Right kidney (tissue), 9 donors: ENCODE results near the gene TGFB2.
A peak's percentile ranks its signal among the peaks of the same experiment; 100 is the strongest.
"Not testable (repeated sequence)": the region's sequence is repeated elsewhere in the genome, so short reads cannot be mapped to it uniquely, and the experiment has no call there.

ENCODE experiments used
- DNase-seq: peaks from one replicate; pipeline ENCODE4 v3.0.0-alpha.2; 2016
- long read RNA-seq, 8 donors: transcript quantifications; one replicate each; lab custom pipeline, GENCODE V29; 2026

The TGFB2 gene
- long read RNA-seq, donor 1, result 0 reads
- long read RNA-seq, donor 2, full-length matches to known transcripts, result 3 of 3 reads
- long read RNA-seq, donor 2, partial matches to known transcripts, result 0 of 3 reads
- long read RNA-seq, donor 2, other reads (novel, unspliced or antisense), result 0 of 3 reads
- long read RNA-seq, donor 3, full-length matches to known transcripts, result 1 of 1 reads
- long read RNA-seq, donor 3, partial matches to known transcripts, result 0 of 1 reads
- long read RNA-seq, donor 3, other reads (novel, unspliced or antisense), result 0 of 1 reads
- long read RNA-seq, donor 4, full-length matches to known transcripts, result 2 of 2 reads
- long read RNA-seq, donor 4, partial matches to known transcripts, result 0 of 2 reads
- long read RNA-seq, donor 4, other reads (novel, unspliced or antisense), result 0 of 2 reads
- long read RNA-seq, donor 5, result 0 reads
- long read RNA-seq, donor 6, full-length matches to known transcripts, result 2 of 2 reads
- long read RNA-seq, donor 6, partial matches to known transcripts, result 0 of 2 reads
- long read RNA-seq, donor 6, other reads (novel, unspliced or antisense), result 0 of 2 reads
- long read RNA-seq, donor 7, full-length matches to known transcripts, result 4 of 4 reads
- long read RNA-seq, donor 7, partial matches to known transcripts, result 0 of 4 reads
- long read RNA-seq, donor 7, other reads (novel, unspliced or antisense), result 0 of 4 reads
- long read RNA-seq, donor 8, full-length matches to known transcripts, result 2 of 2 reads
- long read RNA-seq, donor 8, partial matches to known transcripts, result 0 of 2 reads
- long read RNA-seq, donor 8, other reads (novel, unspliced or antisense), result 0 of 2 reads

DNA sequence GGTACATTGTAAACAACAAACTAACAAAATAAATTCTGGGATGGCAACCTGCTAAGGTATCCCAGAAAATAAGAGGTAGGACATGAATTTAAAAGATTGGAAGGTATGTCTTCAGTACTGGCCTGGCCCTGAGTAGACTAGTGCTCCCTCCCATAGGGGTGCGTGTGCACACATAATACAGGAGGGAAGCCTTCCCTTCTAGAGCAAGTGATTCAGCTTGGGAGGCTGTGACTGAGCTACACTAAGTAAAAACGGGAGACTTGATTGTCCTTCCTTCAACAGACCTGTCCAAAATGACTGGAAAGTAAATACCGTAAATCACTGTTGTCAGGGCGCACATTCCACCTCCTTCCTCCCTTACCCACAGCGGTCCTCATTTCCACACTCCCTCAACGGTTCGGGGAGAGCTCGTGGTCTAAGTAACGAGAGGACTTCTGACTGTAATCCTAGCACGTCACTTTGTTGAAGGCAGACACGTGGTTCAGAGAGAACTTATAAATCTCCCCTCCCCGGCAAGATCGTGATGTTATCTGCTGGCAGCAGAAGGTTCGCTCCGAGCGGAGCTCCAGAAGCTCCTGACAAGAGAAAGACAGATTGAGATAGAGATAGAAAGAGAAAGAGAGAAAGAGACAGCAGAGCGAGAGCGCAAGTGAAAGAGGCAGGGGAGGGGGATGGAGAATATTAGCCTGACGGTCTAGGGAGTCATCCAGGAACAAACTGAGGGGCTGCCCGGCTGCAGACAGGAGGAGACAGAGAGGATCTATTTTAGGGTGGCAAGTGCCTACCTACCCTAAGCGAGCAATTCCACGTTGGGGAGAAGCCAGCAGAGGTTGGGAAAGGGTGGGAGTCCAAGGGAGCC, at the start of gene TGFB2:
Gene TGFB2, plus strand, starts transcription at position 523 of the 859 bp plus-strand sequence. CDS start 1,366 bp downstream, outside the sequence.
- DNase-seq, result peak; percentile 80

DNA sequence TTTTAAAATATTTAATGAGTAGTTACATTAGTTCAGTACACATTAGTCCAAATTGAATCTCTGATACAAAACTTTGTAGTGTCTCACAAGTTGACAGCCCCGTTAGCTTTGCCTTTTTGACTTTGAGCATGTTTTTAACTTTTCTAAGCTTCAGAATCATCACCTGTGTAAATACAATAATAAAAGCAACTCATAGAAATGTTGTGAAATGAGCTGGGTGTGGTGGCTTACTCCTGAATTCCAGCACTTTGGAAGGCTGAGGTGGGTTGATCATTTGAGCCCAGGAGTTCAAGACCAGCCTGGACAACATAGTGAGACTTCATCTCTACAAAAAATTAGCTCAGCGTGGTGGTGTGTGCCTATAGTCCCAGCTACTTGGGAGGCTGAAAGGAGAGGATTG, 49.0 kb upstream of the TGFB2 start:
- no peak for DNase-seq

DNA sequence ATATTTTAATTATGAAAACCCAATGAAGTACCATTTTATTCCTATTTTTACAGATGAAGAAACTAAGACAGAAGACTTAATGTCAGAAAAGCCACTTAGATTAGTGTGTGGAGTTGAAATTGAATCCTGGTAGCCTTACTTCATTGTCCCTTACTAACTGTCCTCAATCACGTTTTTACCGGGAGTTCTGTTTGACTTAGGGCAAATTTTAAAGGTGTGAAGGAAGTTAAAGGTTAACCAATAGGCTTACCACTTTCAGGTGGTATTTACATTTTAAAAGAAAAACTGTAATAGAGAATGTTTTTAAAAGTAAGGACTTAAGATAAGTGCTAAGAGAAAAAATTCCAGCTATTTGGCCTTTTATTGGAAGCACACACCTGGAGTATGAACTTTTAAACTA, 47.7 kb upstream of the TGFB2 start:
- no peak for DNase-seq

DNA sequence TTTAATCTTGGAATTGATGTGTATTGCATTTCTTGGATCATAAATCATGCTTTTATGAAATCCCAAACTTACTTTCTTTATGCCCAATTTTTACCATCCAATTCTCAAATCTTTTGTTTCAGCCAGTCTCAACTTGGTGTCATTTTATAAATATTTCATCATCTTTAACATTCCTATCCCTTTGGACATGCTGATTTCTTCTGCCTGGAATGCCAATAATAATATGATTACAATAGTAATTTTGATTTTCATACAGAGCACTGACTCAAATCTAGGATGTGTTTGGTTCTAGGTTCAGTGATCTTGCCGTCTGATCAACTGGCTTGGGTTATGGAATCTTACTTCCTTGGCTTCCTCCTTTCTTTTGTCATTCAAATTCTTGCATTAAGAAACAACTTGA, 47.3 kb upstream of the TGFB2 start:
- no peak for DNase-seq

DNA sequence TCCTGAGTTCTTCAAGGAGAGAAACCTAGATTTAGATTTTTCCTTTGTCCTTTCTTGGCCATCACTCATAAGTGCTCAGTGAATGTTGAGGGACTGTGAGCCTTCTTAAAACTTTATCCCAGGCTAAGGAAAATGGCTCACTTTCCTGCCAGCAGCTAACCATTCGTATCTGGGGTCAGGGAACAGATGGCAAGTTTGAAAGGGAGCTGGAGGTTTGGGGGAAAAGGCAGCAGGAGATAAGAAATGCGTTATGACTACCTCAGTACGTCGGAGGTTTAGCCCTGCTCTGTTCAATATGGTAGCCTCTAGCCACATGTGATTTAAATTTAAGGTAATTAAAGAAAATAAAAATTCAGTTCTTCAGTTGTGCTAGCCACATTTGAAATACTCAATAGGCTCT, 46.7 kb upstream of the TGFB2 start:
- no peak for DNase-seq

DNA sequence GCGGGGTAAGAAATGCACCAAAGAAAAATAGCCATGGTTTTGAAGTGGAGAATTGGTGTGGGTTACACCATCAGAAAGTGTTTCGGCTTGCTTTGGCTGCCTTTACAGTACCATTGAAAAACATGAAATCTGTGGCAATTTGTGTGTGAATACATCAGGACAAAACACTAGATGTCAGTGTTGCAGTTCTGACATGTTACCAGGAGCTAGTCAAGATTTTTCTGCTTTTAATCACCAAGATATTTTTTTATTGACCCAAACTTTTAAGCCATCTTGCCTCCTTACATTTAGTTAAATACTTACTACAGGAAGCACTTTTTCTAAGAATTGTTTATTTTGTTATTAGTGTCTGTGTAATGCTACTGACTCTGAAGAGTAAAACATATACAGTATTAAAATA, 45.7 kb upstream of the TGFB2 start:
- DNase-seq, result no peak

DNA sequence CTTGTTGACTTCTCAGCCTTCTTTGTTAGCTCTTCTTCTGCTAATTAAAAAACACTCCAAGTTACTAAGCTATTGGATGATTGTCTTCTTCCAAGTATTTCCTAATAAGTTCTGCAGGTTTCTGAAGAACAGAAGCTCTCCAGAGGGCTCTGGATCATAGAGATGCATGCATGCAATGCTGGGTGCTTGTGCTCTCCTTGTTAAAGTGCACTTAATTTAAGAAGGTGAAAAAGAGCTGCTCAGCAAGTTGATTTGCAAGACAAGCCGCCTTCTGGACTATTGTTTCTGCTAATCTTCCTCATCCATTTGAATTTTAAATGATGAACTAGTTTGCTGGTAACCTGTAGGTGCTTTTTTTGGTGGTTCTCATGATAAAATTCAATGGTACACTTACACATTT, 43.9 kb upstream of the TGFB2 start:
- DNase-seq, result no peak

DNA sequence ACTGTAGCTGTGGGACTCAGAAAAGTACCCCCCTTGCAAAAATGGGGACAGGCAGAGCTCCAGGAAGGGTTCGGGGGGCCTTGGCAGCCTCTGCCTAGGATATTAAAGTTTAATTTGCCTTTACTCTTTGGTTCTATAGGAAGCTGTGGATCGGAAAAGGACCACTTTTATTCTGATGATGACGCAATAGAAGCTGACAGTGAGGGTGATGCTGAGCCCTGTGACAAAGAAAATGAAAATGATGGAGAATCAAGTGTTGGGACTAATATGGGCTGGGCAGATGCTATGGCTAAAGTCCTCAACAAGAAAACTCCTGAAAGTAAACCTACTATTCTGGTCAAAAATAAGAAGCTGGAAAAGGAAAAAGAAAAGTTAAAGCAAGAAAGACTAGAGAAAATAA, 43.0 kb upstream of the TGFB2 start:
- DNase-seq, result no peak

DNA sequence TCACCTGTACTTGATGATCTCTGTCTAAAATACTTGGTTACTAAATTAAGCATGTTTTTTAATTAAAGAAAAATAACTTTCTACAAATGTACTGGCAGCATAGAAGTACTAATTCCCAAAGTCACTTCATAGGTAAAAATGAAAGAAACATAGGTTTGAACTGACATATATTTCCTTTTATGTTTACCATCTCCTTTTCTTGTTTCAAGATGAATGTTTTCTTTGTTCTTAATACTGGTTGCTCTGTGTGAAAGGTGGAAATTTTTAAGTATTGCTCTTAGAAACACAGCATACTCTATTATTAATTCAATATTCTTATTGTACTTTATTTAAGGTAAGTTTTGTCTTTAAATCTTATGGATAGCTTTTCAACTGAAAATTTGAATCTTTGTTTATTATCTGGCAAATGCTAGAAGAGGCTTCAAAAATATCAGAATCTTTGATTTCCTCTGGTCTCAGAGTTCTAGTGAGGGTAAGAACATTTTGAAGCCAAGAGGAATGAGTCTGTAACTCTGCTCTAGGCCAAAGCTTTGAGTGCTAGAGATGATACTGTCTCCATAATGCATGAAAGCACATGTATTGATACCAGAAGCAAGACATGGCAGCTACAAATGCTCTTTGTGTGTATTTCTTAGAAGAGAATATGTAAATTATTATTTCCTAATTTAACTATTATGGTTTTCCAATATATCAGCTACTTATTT, 41.8 kb upstream of the TGFB2 start:
- DNase-seq, result no peak

DNA sequence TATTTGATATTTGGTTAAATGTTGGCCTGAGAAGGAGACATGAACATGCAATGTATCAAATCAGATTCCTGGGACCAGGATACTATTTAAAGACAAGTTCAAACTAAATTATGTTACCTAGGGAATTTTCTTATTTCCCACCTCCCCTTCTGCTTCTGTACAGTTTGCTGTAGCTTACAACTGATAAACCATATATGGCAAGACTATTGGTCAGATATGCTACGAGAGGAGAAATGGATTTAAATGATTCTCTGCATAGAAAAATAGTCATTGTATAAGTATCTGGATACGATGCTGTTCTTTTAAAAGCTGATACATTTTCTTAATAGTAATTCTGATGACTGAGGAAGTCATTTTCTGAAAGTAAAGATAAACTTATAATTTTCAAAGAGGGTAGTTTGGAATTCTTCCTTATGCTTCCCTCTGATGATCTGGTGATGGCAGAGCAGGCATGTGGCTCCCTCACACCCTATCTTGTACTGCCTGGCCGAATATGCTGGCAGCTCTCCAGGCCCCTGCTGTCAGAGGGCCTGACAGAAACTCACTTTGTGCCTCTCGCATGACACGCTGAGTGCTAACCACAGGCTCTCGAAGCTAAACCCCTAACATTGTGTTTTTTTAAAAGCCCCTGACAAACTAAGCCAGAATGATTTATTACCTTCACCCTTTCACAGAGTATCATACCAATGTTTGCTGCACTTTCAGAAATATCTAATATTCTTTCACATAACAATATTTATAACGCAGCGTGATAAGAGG, 40.7 kb upstream of the TGFB2 start:
- no peak for DNase-seq

DNA sequence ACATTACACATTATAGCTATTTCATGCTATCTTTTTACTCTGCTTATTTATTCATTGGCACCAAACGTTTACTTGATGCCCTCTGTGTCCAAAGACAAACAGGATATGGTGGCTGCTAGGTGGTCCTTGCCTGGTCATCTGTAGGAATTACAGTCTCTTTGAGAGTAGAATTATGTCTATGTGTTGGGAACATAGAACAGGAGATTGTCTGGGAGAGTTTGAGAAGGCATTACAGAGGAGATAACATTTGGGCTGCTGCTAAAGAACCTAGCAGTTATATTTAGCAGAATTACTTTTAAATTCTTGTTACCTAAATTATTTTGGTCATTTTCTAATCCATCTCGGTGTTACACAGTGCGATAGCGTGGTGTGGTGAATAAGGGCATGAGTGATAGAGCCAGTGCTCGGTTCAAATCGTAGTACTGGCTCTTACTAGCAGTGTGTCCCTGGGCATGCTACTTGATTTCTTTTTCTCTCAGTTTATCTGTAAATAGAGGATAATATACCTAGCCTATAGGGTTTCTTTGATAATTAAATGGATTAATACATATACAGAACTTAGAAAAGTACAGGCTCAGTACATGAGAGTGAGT, 39.6 kb upstream of the TGFB2 start:
- no peak for DNase-seq

DNA sequence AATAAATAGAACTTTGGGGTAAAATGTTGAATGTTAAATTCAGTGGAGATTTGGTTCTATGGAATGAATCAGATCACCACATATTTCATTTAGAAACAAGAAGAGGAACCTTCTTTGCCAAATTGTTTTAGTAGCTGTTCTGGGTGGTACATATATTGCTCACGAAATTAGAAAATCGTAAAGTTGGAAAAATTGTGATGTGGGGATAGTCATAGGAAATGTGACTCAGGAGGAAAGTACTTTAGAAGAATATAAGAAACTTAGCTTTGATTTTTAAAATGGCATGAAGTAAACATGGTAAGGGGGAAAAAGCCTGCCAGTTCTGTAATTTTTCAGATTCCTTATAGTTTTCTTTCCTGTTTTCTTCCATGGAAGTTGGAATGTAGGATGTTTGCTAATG, 32.6 kb upstream of the TGFB2 start:
- no peak for DNase-seq

DNA sequence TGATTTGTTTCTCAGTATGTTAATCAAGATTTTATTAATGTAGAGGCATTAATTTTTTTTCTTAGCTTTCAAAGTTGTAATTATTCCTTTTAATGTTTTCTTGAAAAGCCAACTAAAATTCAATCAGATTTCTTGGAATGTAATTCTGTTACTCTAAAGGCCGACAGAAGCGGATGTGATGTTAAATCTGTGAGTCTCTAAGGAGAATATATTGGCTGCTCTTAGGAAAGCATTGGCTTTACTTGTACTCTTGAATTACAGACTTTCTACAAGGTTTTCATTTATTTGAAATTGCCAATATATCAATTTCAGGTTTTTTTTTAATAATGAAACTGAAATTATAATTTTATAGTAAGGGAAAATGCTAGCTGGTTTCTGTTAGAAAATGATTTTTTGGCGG, 30.8 kb upstream of the TGFB2 start:
- DNase-seq, result no peak

DNA sequence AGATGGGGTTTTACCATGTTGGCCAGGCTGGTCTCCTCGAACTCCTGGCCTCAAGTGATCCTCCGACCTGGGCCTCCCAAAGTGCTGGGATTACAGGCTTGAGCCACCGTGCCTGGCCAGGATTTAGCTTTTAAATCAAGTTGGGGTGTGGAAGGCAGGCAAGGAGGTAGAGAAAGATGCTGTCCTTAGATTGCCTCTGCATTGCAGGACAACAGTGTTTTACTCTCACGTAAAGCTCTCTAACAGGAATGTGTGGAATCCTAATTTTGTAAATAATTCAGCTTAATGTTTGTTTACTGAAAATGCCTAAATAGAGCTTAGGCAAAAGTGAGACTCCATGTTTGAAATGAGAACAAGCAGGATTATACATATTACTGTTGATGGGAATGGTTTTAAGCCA, 29.5 kb upstream of the TGFB2 start:
- no peak for DNase-seq

DNA sequence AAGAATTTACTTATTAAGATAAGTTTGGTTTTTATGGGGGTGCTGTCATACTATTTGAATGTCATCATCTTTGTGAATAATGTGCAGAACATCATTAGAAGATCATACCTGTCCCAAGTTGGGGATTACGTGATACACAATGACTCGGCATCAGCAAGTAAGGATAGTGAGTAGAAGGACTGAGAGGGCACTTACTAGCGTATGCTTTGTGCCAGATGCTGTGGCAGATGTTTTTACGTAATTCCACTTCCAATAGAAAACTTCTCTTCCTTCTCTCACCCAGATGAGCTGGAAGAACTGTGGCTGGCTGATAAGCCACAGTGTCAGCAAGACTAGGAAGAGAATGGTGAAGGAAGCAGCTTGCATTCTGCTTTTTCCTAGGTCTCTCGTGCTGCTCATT, 28.1 kb upstream of the TGFB2 start:
- DNase-seq, result no peak

DNA sequence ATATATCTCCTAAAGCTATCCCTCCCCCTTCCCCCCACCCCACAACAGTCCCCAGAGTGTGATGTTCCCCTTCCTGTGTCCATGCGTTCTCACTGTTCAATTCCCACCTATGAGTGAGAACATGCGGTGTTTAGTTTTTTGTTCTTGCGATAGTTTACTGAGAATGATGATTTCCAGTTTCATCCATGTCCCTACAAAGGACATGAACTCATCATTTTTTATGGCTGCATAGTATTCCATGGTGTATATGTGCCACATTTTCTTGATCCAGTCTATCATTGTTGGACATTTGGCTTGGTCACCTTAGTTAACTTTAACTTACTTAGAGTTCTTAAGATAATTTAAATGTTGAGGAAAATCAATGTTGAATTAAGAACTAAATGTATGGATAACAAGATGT, 25.0 kb upstream of the TGFB2 start:
- DNase-seq, result not testable (repeated sequence)

DNA sequence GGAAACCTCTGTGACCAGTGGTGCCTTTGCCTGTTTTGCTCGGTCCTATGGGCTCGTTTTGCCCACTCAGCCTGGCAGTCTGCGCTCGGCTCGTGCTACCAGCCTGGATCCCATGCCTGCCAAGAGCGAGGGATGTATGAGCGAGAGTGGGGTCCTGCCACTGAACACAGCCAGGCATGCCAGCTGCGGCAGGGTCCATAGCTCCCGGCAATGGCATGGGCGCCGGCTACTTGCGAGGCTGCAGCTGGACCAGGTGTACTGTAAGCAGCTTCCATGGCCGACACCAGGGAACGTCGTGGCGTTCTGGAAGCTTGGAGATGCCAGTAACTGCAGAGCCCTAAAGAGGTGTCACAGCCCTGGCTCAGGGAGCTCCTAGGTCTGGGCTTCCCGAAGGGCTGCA, 22.4 kb upstream of the TGFB2 start:
- no peak for DNase-seq

DNA sequence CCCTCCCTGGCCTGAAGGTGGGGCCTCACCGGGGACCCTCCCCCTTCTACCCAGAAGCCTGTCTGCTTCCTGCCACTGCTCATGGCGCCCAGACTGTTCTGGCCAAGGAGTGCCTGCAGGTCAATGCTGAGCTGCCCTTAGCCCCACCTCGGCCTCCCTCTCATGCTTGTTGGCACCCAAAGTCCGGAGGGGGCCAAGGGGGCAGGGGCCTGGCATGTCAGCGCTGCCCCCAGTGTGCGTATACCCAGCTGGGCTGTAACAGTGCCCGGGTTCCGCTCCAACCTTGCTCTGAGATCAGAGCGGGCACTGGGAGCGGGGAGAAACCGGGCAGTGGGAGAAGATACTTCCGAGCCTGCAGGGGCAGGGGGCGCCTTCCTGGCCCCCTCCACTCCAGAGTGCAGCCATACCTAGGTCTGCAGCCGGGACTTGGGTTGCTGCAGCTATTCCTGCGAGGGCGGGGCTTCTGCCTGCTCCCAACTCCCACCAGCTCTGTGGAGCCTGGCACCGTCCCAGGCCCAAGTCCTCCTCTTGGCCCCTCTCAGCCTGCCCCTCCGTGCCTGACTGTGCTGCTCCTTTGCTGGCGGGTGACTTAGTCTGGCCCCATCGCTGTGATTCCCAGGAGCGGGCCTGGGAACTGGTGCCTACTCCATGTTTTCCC, 21.4 kb upstream of the TGFB2 start:
- no peak for DNase-seq

DNA sequence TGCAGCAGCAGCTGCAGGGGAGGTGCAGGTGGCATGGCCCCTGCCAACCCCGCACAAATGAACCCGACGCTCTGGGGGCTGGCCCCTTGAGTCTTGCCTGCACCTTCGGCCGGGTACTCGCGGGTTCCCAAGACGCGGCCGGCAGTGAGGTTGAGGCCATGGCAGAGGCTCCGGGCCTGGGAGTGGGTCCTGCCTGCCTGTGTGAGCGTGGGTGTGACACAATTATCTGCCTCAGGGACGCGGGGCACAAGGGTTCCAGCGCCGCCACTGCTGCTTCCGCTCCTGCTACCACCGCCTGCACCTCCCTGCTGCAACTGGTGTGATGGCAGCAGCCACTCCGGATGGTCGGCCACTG, 20.9 kb upstream of the TGFB2 start:
- no peak for DNase-seq

DNA sequence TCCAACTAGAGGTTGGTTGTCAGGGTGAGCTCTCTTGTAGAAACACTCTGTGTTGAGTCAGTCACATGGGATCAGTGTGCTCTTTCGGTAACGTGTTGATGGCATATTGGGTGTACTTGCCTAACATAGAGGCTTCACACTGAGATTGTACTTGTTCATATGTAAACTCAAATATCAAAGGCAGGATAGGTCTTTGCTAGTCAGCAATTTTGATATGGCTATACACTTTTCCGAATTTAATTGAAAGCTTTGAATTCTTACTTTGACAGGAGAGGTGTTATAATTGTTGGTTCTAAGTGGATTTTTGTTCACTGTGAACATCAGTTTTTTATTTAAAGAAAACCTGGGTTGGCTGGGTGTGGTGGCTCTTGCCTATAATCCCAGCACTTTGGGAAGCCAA, 16.4 kb upstream of the TGFB2 start:
- DNase-seq, result no peak
